SK-N-SH (cell line): ENCODE results near the gene ZCCHC2.

Experiments
- CHD2 ChIP-seq: fragments of 150-350 bp; IDR thresholded peaks from 2 replicates; pipeline ENCODE4 v1.6.1; 2018; ENCODE audit warnings: low read length; ENCODE audit not compliant: partially characterized antibody
- CTCF ChIP-seq: fragments of 200-600 bp; sonication (generic); IDR thresholded peaks from 2 replicates; pipeline ENCODE4 v1.6.1; 2017; ENCODE audit warnings: antibody characterized with exemption, mild to moderate bottlenecking, moderate library complexity
- FOXM1 ChIP-seq: IDR thresholded peaks from 2 replicates; pipeline ENCODE4 v1.4.0; 2012; ENCODE audit warnings: low read depth, mild to moderate bottlenecking
- GABPA ChIP-seq: IDR thresholded peaks from 2 replicates; pipeline ENCODE4 v1.4.0; 2012; ENCODE audit warnings: low read depth, mild to moderate bottlenecking
- NRF1 ChIP-seq: IDR thresholded peaks from 2 replicates; pipeline ENCODE4 v1.6.1; 2012; ENCODE audit warnings: low read depth, mild to moderate bottlenecking, low read length
- POLR2AphosphoS5 ChIP-seq: IDR thresholded peaks from 2 replicates; pipeline ENCODE4 v1.6.1; 2012; ENCODE audit warnings: low read depth, low read length
- RCOR1 ChIP-seq: fragments of 150-350 bp; IDR thresholded peaks from 2 replicates; pipeline ENCODE4 v1.6.1; 2017; ENCODE audit warnings: antibody characterized with exemption, low read length
- REST ChIP-seq: IDR thresholded peaks from 2 replicates; pipeline ENCODE4 v1.6.1; 2012; ENCODE audit warnings: mild to moderate bottlenecking, low read depth, low read length, moderate library complexity
- TAF1 ChIP-seq: IDR thresholded peaks from 2 replicates; pipeline ENCODE4 v1.6.1; 2012; ENCODE audit warnings: low read depth, mild to moderate bottlenecking, low read length, moderate library complexity, borderline replicate concordance
- YY1 ChIP-seq: IDR thresholded peaks from 2 replicates; pipeline ENCODE4 v1.4.0; 2012; ENCODE audit warnings: low read depth, mild to moderate bottlenecking

- TF ChIP-seq CTCF (no peak), TAF1 (no peak), RCOR1 (no peak), REST (no peak), POLR2AphosphoS5 (no peak), YY1 (no peak), CHD2 (no peak), FOXM1 (no peak), GABPA (no peak), NRF1 (no peak)
These were observed 3.1 kb upstream of the ZCCHC2 start for GRCh38 chr18:62519684-62520083.
